Gastroesophageal sphincter (tissue), 4 donors: ENCODE measurements around the gene SLC39A11. TPM values are rescaled to one million over a fixed set of nuclear protein-coding genes. Genes with fewer than 3 reads are reported as not detected.

Source experiments
- ATAC-seq: fragments of 150-250 bp; one replicate; pipeline ENCODE4 v1.9.1; 2016; ENCODE audit warnings: mild to moderate bottlenecking, moderate library complexity
- H3K27ac ChIP-seq, 4 donors: fragments of 200-600 bp; sonication (generic) in 3 of 4; 1 replicate in 3 of 4; 2 replicates in 1 of 4; pipeline ENCODE4 v1.5.1; 2016 to 2019
- H3K27me3 ChIP-seq: fragments of 200-600 bp; sonication (generic); one replicate; pipeline ENCODE4 v1.5.1; 2019
- H3K36me3 ChIP-seq, 2 donors: fragments of 200-600 bp; sonication (generic); one replicate each; pipeline ENCODE4 v1.5.1; 2019; ENCODE audit warnings: control low read depth in 1 of 2
- H3K4me1 ChIP-seq, 3 donors: fragments of 200-600 bp; sonication (generic); 1 replicate in 2 of 3; 2 replicates in 1 of 3; pipeline ENCODE4 v1.5.1; 2016 to 2019; ENCODE audit warnings: control low read depth in 2 of 3
- H3K4me3 ChIP-seq, 2 donors: fragments of 200-600 bp; sonication (generic); one replicate each; pipeline ENCODE4 v1.5.1; 2019; ENCODE audit warnings: mild to moderate bottlenecking in 1 of 2, moderate library complexity in 1 of 2
- H3K9me3 ChIP-seq, 3 donors: fragments of 200-600 bp; sonication (generic); one replicate each; pipeline ENCODE4 v1.5.1; 2017 to 2019; ENCODE audit warnings: control low read depth in 2 of 3
- EP300 ChIP-seq: sonication (generic); formaldehyde crosslinking; IDR thresholded peaks from one replicate; pipeline ENCODE4 v1.6.1; 2017; ENCODE audit warnings: antibody characterized with exemption, mild to moderate bottlenecking
- POLR2A ChIP-seq, 2 donors: fragments of 450-650 bp; IDR thresholded peaks; one replicate each; pipeline ENCODE4 v1.6.1; 2017; ENCODE audit warnings: antibody characterized with exemption in 2 of 2, mild to moderate bottlenecking in 2 of 2, moderate library complexity in 1 of 2
- POLR2AphosphoS5 ChIP-seq: sonication (generic); formaldehyde crosslinking; IDR thresholded peaks from one replicate; pipeline ENCODE4 v1.6.1; 2017; ENCODE audit warnings: antibody characterized with exemption
- WGBS, 2 donors: methylation state at CpG; one replicate each; pipeline ENCODE4 v1.1.5; 2018; ENCODE audit warnings: low coverage in 1 of 2; 5-methylcytosine and 5-hydroxymethylcytosine counted together
- total RNA-seq, 4 donors: library from RNA; depleted of rRNA; stranded (reverse); fragments of >200 nt; gene quantifications; one replicate each; pipeline ENCODE4 v1.1.0, GENCODE V29; 2016
- TF ChIP-seq, protein P1 (sequence below), 4 experiments: fragments of 200-600 bp in 2 of 4; fragments of 450-650 bp in 2 of 4; sonication (generic) in 1 of 4; IDR thresholded peaks; one replicate each; pipeline ENCODE4 v1.5.1; 2017 to 2019; ENCODE audit warnings: antibody characterized with exemption in 4 of 4, mild to moderate bottlenecking in 2 of 4, moderate library complexity in 2 of 4

SLC39A11 gene
- total RNA-seq, 4 donors from 2014 or later = 11.6 to 16.8 (median 14.5) TPM

DNA sequence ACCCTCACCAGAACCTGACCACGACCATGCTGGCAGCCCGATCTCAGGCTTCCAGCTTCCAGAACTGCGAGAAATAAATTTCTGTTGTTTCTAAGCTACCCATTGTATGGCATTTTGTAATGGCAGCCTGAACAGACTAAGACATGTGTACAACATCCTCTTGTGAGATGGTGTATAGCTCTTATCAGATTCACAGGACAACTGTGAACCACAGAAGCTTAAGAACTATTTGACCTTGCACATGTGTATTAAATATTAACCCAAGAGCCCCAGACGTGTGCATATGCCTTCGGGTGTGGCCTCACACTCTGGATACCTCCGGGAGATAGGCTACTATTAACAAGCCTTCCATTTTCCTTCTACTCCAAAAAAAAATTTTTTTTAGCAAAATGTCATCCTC is 248.9 kb downstream of the SLC39A11 start:
- Histone ChIP-seq H3K9me3 (peaks cover 0 to 11% (median 0%) of the 10 kb centered on the region in 3 donors), H3K4me3 (no peak overlapping the region), H3K27me3 (no peaks in the 10 kb centered on the region), H3K27ac (no peak overlapping the region), H3K36me3 (peaks cover 0 to 21% of the 10 kb centered on the region in 2 donors), H3K4me1 (no peaks in the 10 kb centered on the region)
- no peak for ATAC-seq
- WGBS, 2 donors = 83 to 85% methylated on average over 6 of the region's 6 CpGs
- TF ChIP-seq POLR2A (IDR thresholded peaks at IDR 0.05) = no peak
- TF ChIP-seq, protein P1, sequence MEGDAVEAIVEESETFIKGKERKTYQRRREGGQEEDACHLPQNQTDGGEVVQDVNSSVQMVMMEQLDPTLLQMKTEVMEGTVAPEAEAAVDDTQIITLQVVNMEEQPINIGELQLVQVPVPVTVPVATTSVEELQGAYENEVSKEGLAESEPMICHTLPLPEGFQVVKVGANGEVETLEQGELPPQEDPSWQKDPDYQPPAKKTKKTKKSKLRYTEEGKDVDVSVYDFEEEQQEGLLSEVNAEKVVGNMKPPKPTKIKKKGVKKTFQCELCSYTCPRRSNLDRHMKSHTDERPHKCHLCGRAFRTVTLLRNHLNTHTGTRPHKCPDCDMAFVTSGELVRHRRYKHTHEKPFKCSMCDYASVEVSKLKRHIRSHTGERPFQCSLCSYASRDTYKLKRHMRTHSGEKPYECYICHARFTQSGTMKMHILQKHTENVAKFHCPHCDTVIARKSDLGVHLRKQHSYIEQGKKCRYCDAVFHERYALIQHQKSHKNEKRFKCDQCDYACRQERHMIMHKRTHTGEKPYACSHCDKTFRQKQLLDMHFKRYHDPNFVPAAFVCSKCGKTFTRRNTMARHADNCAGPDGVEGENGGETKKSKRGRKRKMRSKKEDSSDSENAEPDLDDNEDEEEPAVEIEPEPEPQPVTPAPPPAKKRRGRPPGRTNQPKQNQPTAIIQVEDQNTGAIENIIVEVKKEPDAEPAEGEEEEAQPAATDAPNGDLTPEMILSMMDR (IDR thresholded peaks at IDR 0.05) = no peak

DNA sequence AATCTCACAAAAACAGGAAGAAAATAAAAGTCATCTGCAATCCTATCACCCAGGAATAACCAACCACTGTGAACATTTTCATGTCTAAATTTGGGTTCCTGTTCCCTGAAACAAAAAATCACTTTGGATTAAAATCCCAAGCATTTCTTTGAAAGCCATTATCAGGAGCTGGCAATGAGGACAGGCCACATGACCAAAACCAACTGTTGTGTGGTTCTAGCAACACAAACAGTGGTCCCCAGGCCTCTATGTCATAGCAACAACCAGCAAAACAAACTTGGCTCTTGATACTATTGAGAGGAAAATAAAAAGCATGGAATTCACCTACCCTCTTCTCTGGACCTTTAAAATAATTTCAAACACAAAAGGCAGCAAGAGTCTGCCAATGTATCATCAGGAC is 252.5 kb downstream of the SLC39A11 start:
- Histone ChIP-seq H3K36me3 (peaks cover 0 to 35% of the 10 kb centered on the region in 2 donors), H3K27ac (no peak overlapping the region), H3K4me3 (no peak overlapping the region), H3K4me1 (no peaks in the 10 kb centered on the region), H3K9me3 (peaks cover 0 to 11% (median 0%) of the 10 kb centered on the region in 3 donors), H3K27me3 (no peaks in the 10 kb centered on the region)
- TF ChIP-seq POLR2A (IDR thresholded peaks at IDR 0.05) (no peak), POLR2AphosphoS5 (no peak), EP300 (no peak)
- TF ChIP-seq, protein P1 (IDR thresholded peaks at IDR 0.05) = no peak
- no peak for ATAC-seq

GRCh38 chr17:72839131-72839725 is 253.3 kb downstream of the SLC39A11 start:
- peaks cover 0 to 34% of the 10 kb centered on the region in 2 donors for H3K36me3 ChIP-seq
- H3K9me3 ChIP-seq = peaks cover 0 to 11% (median 0%) of the 10 kb centered on the region in 3 donors
- no peak overlapping the region for H3K27ac ChIP-seq
- ATAC-seq = no peak
- no peak for TF ChIP-seq EP300
- TF ChIP-seq POLR2AphosphoS5 = no peak
- no peak for TF ChIP-seq POLR2A (IDR thresholded peaks at IDR 0.05)
- TF ChIP-seq, protein P1 (IDR thresholded peaks at IDR 0.05) = no peak
- 28 to 61% methylated on average over 2 of the region's 2 CpGs for WGBS, 2 donors
- H3K4me3 ChIP-seq = no peak overlapping the region
- no peaks in the 10 kb centered on the region for H3K4me1 ChIP-seq
- H3K27me3 ChIP-seq = no peaks in the 10 kb centered on the region

GRCh38 chr17:72838581-72838980 is 253.9 kb downstream of the SLC39A11 start:
- WGBS, 2 donors = 75 to 85% methylated on average over 5 of the region's 5 CpGs
- Histone ChIP-seq H3K4me3 (no peak overlapping the region), H3K9me3 (peaks cover 0 to 11% (median 0%) of the 10 kb centered on the region in 3 donors), H3K27ac (no peak overlapping the region), H3K36me3 (peaks cover 0 to 34% of the 10 kb centered on the region in 2 donors), H3K4me1 (no peaks in the 10 kb centered on the region), H3K27me3 (no peaks in the 10 kb centered on the region)
- ATAC-seq = no peak
- no peak for TF ChIP-seq POLR2AphosphoS5
- TF ChIP-seq POLR2A (IDR thresholded peaks at IDR 0.05) = no peak

GRCh38 chr17:72838068-72838467 is 254.4 kb downstream of the SLC39A11 start:
- H3K4me3 ChIP-seq = no peak overlapping the region
- H3K36me3 ChIP-seq = peaks cover 0 to 34% of the 10 kb centered on the region in 2 donors
- whole genome bisulfite sequencing, 2 donors = 94 to 100% methylated on average over 3 to 5 of the region's 5 CpGs
- TF ChIP-seq EP300 (no peak), POLR2A (IDR thresholded peaks at IDR 0.05) (no peak)
- TF ChIP-seq, protein P1 (IDR thresholded peaks at IDR 0.05) = no peak
- H3K9me3 ChIP-seq = peaks cover 0 to 11% (median 0%) of the 10 kb centered on the region in 3 donors
- ATAC-seq = no peak
- H3K4me1 ChIP-seq = no peaks in the 10 kb centered on the region
- no peak overlapping the region for H3K27ac ChIP-seq
- no peaks in the 10 kb centered on the region for H3K27me3 ChIP-seq
